AG04449 (cell line): ENCODE results near the gene GNA15.
"Not testable (repeated sequence)": the region's sequence is repeated elsewhere in the genome, so short reads cannot be mapped to it uniquely, and the experiment has no call there.

Experiments
- CTCF ChIA-PET: fragments of 350-600 bp; formaldehyde crosslinking; extraction: SDS; loops from one replicate; lab custom pipeline; 2021; ENCODE audit warnings: antibody characterized with exemption; lab: Yijun Ruan, JAX
- POLR2A ChIA-PET: fragments of 400-600, 350-600 bp; formaldehyde crosslinking; extraction: SDS; loops from one replicate; lab custom pipeline; 2020; ENCODE audit warnings: antibody characterized with exemption, inconsistent platforms; lab: Yijun Ruan, JAX
- DNase-seq: peaks from one replicate; pipeline ENCODE4 v3.0.0-alpha.2; 2010; ENCODE audit warnings: low read depth, low spot score
- H3K4me3 ChIP-seq: 2 replicates; pipeline ENCODE4 v1.5.1; 2011; ENCODE audit warnings: low read depth, mild to moderate bottlenecking, control low read depth, low read length
- TF ChIP-seq, protein P1 (sequence below): IDR thresholded peaks from one replicate; pipeline ENCODE4 v1.5.1; 2011; ENCODE audit warnings: mild to moderate bottlenecking, moderate library complexity, low read length, control low read depth, inconsistent platforms; ENCODE audit not compliant: insufficient read depth; ENCODE audit errors: missing control alignments

GNA15 gene, protein sequence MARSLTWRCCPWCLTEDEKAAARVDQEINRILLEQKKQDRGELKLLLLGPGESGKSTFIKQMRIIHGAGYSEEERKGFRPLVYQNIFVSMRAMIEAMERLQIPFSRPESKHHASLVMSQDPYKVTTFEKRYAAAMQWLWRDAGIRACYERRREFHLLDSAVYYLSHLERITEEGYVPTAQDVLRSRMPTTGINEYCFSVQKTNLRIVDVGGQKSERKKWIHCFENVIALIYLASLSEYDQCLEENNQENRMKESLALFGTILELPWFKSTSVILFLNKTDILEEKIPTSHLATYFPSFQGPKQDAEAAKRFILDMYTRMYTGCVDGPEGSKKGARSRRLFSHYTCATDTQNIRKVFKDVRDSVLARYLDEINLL

DNA sequence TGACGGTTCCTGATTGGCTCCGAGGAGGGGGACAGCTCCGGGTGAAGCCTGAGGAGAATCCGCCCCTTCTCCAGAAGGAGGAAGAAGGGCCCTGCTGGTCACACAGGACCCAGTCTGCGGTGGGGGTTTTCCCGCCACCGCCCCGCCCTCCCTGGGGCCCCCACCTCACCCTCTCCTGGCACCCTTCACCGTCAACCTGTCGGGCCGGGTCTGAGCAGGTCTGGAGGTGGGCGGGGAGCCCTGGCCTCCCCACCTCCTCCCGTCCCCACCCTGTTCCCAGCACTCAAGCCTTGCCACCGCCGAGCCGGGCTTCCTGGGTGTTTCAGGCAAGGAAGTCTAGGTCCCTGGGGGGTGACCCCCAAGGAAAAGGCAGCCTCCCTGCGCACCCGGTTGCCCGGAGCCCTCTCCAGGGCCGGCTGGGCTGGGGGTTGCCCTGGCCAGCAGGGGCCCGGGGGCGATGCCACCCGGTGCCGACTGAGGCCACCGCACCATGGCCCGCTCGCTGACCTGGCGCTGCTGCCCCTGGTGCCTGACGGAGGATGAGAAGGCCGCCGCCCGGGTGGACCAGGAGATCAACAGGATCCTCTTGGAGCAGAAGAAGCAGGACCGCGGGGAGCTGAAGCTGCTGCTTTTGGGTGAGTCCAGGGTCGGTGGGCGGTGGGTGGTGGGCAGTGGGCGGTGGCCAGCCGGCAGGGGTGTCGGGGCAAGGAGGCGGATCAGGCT lies at the start of gene GNA15:
TSS of gene GNA15 (plus strand) at position 73 of the 723 bp plus-strand sequence. CDS start at position 491, 418 bp downstream.
- ChIA-PET POLR2A (no interaction called here), CTCF (no interaction called here)
- TF ChIP-seq, protein P1, sequence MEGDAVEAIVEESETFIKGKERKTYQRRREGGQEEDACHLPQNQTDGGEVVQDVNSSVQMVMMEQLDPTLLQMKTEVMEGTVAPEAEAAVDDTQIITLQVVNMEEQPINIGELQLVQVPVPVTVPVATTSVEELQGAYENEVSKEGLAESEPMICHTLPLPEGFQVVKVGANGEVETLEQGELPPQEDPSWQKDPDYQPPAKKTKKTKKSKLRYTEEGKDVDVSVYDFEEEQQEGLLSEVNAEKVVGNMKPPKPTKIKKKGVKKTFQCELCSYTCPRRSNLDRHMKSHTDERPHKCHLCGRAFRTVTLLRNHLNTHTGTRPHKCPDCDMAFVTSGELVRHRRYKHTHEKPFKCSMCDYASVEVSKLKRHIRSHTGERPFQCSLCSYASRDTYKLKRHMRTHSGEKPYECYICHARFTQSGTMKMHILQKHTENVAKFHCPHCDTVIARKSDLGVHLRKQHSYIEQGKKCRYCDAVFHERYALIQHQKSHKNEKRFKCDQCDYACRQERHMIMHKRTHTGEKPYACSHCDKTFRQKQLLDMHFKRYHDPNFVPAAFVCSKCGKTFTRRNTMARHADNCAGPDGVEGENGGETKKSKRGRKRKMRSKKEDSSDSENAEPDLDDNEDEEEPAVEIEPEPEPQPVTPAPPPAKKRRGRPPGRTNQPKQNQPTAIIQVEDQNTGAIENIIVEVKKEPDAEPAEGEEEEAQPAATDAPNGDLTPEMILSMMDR, result no peak
- H3K4me3 ChIP-seq, result no peak within 1 kb of the TSS
- DNase-seq, result no peak

DNA sequence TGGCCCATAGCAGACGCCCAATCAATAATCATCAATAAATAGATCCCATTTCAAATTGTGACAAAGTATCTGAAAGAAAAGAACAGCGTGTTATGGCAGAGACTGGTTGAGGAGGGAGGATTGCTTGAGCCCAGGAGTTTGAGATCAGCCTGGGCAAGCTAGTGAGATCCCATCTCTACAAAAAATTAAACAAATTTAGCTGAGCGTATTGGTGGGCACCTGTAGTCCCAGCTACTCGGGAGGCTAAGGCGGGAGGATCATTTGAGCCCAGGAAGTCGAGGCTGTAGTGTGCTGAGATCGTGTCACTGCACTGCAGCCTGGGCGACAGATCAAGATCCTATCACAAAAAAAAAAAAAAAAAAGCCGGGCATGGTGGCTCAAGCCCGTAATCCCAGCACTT lies 48.1 kb upstream of the GNA15 start:
- CTCF ChIA-PET, result interaction anchor here (3.5 kb wide), 1 partner anchor 12 kb away, joined by 19 read pairs; no protein-coding TSS in a partner anchor

DNA sequence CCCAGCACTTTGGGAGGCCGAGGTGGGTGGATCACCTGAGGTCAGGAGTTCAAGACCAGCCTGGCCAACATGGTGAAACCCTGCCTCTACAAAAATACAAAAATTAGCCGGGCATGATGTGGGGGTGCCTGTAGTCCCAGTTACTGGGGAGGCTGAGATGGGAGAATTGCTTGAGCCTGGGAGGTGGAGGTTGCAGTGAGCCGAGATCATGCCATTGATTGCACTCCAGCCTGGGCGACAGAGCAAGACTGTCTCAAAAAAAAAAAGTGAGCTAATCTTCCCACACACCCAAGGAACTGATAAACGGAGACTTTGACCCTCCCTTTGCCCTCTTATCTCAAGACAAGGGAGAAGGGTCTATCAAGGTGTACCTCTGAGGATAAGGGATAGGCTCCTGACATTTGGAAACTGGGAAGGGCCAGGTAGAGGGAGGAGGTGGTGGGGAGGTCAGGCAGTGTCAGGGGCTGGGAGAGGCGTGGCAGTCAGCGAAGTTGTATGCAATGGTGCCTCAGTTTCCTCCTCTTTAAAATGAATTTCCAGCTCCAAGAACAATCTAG lies 46.5 kb upstream of the GNA15 start:
- CTCF ChIA-PET, result interaction anchor here (0.9 to 3.5 kb wide), 3 partner anchors 13 to 21 kb away, joined by 3 to 19 read pairs (median 3); no protein-coding TSS in a partner anchor
- DNase-seq, H3K4me3 ChIP-seq, POLR2A ChIA-PET: not testable (repeated sequence)

More for the DNA sequence above, 48.1 kb upstream of the GNA15 start:
- DNase-seq, result no peak
- H3K4me3 ChIP-seq, result no peak overlapping the region
- POLR2A ChIA-PET, result no interaction called here
- TF ChIP-seq, protein P1, result no peak

DNA sequence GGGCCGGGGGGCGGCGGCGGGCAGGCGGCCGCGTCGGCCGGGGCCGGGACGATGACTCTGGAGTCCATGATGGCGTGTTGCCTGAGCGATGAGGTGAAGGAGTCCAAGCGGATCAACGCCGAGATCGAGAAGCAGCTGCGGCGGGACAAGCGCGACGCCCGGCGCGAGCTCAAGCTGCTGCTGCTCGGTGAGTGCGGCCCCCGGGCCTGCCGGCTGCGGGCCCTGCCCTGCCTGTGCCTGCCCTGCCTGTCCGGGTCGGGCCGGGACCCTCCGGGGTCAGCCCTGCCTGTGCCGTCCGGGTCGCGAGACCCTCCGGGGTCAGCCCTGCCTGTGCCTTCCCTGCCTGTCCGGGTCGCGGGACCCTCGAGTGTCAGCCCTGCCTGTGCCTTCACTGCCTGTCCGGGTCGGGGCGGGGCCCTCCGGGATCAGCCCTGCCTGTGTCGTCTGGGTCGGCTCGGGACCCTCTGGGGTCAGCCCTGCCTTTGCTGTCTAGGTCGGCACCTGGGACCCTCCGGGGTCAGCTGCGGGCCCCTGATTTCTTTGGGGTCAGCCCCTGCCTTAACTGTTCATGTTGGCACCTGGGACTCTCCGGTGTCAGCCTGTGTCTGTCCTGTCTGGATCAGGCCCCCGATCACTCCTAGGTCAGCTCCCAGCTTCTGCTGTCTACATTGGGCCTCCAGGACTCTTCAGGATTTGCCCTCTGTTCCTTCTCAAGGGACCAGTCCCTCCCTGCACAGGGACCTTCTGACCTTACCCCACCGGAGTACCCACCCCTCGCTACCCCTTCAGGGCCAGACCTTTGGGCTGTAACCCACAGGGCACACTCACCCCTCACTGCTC lies 41.0 kb upstream of the GNA15 start:
- TF ChIP-seq, protein P1, result no peak
- POLR2A ChIA-PET, result interaction anchor here (0.6 kb wide), 1 partner anchor 79 kb away, joined by 3 read pairs; no protein-coding TSS in a partner anchor
- CTCF ChIA-PET, result interaction anchor here (0.8 to 1.7 kb wide), 6 partner anchors 9 to 132 kb away, joined by 4 to 7 read pairs (median 5); no protein-coding TSS in a partner anchor
- peak overlapping the region; percentile 89 for H3K4me3 ChIP-seq
- DNase-seq, result no peak

DNA sequence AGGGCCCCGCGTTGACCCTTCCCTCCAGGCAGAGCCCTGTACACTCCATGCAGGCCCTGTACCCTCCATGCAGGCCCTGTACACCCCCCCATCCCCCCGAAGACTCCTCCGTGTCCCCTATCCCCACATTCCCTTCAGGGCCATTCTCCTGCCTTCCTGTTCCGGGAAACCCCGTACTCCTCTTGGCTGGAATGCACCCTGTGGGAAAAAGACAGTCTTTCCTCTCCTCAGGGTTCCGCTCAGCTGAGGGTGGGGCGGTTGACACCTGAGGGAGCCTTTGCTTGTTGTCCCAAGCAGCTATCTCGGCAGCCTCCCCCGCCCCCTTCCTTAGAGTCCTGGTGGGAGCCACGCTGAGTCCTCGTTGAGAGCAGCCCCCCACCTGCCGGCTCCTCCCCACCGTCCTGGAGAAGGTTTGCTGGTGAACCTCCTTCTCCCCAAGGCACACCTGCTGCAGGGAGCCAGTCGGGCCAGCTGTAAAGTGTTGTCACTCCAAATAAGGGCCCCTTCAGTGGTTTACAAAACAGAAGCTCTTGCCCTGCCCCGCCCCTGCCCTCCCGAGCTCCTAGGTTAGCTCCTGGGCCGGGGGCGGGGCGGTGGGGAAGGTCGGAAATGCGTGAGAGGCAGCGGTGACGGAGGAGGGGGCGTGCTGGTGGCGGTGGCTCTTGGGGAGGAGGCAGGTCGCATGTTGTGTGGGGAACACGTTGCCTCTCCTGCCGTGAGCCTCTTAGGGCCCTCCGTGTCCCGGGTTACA lies 40.2 kb upstream of the GNA15 start:
- ChIA-PET POLR2A (no interaction called here), CTCF (interaction anchor here (0.8 to 1.7 kb wide), 6 partner anchors 8 to 133 kb away, joined by 3 to 7 read pairs (median 4); no protein-coding TSS in a partner anchor)
- TF ChIP-seq, protein P1, result no peak
- DNase-seq, result no peak
- peak overlapping the region; percentile 89 for H3K4me3 ChIP-seq
